NOMO-1 treated with dmso at 0.1 percent for 144 hours (cell line): ENCODE data around the gene USP16.
A peak's percentile ranks its signal among the peaks of the same experiment; 100 is the strongest.
"Not testable (repeated sequence)": the region's sequence is repeated elsewhere in the genome, so short reads cannot be mapped to it uniquely, and the experiment has no call there.

ENCODE experiments used
- DNase-seq: peaks from one replicate; lab custom pipeline; 2025; ENCODE audit not compliant: unreplicated experiment; lab: John Stamatoyannopoulos, UW

USP16 gene

GRCh38 chr21:29033301-29033700, 8.8 kb downstream of the USP16 start:
- DNase-seq = no peak

DNA sequence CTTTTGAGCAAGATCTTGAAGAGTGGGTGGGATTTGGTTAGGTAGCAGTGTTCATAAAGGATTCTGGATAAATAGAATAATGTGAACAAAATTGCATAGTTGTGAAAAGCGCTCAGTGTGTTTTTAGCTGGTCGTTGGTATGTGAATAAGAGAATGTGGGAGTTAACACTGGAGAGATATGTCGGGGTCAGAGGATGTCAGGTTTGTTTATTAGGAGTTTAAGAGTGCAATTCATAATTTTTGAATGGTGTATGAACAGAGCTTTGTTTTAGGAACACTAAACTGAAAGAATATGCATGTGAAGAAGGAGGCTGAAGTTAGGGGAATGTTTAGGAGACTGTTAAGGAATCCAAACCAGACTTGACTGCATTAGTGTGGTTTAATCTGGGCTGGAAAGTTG, 9.4 kb downstream of the USP16 start:
- no peak for DNase-seq

DNA sequence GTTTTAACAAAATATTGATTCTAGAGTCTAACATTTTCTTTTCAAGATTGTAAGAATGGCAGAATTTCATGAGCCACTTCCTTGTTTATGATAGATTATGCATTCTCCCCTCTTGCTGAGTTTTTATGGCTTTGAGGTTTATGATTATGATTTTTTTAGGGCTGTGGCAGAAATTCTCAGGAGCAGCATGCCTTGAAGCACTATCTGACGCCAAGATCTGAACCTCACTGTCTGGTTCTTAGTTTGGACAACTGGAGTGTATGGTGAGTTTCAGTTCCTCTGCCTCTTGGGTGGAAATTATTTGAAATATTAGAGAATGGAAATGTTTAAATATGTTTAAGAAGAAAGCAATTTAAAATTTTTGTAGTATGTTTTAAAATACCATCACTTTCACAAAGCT, 10.2 kb downstream of the USP16 start:
- DNase-seq = no peak

DNA sequence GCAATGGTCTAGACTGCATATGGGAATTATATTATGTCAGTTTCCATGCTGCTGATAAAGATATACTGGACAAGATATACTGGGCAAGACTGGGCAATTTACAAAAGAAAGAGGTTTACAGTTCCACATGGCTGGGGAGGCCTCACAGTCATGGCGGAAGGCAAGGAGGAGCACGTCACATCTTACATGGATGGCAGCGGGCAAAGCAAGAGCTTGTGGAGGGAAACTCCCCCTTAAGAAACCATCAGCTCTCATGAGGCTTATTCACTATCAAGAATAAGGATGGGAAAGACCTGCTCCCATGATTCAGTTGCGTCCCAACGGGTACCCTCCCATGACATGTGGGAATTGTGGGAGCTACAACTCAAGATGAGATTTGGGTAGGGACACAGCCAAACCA, 27.8 kb downstream of the USP16 start:
- DNase-seq = no peak

GRCh38 chr21:29053011-29053553, 28.6 kb downstream of the USP16 start:
- DNase-seq = no peak

- DNase-seq = no peak
Measured at GRCh38 chr21:29053656-29054055, 29.2 kb downstream of the USP16 start.

DNA sequence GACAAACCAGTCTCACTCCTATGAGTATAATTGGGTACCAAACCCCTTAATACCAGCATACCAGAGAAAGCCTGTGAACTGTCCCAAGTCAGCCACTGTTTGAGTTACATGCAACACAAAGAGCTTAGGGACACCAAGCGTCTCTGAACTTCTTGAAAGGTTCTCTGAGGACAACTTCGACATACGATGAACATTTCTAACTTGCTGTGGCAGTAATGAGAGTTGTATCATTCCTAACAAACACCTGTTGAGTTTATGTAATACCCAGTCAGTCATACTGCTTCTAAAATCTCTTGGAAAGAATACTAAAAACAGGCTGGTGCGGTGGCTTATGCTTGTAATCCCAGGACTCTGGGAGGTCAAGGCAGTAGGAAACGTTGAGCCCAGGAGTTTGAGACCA, 30.6 kb downstream of the USP16 start:
- no peak for DNase-seq

DNA sequence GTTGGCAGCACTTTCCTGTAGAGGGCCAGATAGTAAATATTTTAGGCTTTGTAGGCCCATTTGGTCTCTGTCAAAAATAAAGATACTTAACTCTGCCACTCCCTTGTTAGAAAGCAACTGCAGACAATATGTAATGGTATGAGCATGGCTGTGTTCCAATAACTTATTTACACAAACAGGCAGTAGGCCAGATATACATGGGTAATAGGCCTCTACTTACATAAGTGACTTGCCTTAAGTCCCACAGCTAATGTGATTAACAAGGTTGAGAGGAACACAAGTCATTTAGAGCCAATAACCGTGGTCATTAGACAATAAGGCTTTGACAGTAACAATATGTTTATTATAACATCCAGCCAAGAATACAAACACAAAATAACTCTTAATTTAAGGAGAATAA, 31.5 kb downstream of the USP16 start:
- no peak for DNase-seq

DNA sequence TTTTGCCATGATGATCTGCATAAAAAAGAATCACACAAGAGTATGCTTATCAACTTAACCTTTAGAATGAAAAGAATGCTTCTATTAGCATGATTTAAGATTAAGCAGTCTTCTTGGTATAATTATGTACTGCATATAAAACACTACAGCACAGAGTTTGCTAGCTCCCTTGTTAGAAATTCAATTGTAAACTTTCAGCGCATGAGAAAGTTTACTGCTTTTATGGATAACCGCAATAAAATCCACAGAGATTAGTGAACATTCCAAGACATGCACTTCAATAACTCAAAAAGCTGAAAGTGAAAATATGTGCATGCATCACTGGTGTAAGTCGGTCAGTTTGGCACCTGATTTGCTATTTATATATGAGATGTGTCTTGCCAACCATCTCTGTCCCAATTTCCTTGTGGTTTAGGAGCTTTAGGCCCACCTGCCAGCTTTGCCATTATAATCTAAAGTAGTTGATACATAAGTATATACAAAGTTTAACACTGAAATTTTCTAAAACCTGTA, 32.1 kb downstream of the USP16 start:
- no peak for DNase-seq

- peak; percentile 55 for DNase-seq
Measured at GRCh38 chr21:29064850-29065481, 40.5 kb downstream of the USP16 start.

DNA sequence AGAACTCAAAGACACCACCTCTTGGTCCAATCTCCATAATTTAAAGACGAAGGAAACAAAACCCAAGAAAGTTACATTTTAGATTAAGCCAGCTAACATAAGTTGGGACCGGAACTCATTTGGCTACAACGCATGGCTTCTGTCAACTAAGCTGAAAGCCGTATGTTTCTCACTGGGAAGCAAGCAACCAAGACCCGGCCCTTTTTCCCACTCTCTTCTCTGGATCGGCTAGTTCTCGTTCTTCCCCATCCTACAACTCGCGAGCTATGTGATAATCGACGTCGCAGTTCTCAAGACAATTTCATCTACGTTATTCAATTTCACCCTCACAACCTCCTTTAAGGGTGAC, 48.4 kb downstream of the USP16 start:
- no peak for DNase-seq

DNA sequence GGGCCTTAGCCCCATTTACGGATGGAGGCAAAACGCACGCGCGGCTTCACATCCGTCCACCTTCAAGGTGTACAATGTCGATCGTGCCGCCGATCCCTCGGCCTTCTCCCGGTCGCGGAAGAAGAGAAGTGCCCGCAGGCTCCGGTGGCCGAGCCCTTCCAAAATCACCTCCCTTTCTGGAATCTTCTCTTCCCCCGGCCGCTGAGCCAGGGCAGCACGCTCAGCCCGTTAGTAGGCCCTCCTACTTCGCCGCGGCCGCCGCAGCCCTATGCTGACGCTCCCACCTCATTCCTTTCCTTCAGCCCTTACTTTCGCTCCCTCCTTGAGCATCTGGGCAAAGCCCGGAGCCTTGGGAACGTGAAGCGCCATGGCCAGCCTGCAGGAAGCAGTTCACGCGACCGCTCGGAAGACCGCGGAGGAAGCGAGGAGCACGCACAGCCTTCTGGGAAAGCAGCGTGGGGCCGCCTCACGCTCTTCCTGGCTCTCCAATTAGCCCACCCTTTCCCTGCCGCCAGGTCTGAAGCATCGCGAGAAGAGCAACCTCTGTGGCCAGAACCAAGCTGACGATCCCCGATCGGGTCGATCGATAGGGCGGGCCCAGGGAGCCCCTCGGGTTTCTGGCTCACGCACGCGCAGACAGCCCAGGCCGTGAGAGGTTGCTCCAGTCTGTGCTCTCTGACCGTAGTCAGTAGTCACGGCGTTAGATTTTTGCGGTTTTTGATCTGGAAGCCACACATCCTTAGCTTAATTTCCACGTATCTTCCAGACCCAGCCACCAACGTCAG, 48.9 kb downstream of the USP16 start, which contains the start of gene CCT8:
CCT8 (minus strand) TSS at position 427 of the 785 bp plus-strand sequence; CDS start at position 369, 58 bp downstream.
- peak; percentile 98 for DNase-seq

GRCh38 chr21:29074007-29074376, 49.5 kb downstream of the USP16 start:
- DNase-seq = no peak

DNA sequence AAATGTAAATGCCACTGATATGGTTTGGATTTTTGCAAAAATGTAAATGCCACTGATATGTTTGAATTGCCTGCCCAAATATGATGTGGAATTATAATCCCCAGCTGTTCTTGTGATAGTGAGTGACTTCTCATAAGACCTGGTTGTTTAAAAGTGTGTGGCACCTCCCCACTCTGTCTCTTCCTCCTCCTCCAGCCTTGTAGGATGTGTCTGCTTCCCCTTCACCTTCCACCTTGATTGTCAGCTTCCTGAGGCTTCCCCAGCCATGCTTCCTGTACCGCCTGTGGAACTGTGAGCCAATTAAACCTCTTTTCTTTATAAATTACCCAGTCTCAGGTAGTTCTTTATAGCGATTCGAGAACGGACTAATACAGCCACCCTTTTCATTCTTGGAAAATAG, 50.3 kb downstream of the USP16 start:
- no peak for DNase-seq

GRCh38 chr21:29075706-29076466, 51.4 kb downstream of the USP16 start:
- DNase-seq = no peak

- not testable (repeated sequence) for DNase-seq
Measured at GRCh38 chr21:29076731-29077640, 52.5 kb downstream of the USP16 start.

GRCh38 chr21:29077651-29078090, 53.2 kb downstream of the USP16 start:
- DNase-seq = no peak

DNA sequence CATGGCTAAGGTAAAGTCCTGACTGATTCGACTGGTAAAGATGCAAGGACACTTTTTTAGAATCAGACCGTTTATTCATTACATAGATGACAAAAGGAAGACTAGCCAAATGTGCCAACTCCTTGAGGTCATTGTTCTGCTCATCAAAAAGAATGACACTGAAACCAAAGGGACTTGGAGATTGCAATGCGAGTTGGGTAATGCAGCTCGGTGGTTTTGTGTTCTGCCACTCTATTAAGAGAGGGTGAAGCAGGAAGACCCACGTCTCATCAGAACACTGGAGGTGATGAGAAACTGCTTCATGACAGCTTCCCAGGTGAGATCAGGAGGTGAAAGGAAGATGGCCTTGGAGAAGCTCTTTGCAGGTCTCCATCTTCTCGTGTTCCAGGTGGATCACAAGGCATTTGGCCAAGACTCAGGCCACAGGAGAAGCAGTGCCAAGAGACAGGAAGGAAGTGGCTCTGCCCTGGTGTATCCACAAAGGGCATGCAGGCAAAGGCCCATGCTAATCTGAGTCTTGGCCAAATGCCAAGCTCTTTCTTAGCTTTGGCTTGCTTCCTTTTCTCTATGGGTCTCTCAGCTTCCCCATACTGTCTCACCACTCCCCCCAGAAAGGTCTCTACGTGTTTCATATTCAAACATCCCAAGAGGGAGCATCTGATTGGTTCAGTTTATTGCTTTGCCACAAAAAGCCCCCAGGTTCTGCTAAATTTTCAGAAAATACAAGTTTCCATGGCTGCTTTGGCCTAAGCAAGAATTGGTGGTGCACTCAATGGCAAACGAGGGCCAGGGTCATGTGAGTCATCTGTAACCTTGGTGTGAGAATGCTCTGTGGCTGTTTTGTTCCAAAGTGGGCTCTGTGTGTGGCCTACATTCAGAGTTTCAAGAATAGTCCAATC, 54.6 kb downstream of the USP16 start:
- DNase-seq = peak; percentile 57

DNA sequence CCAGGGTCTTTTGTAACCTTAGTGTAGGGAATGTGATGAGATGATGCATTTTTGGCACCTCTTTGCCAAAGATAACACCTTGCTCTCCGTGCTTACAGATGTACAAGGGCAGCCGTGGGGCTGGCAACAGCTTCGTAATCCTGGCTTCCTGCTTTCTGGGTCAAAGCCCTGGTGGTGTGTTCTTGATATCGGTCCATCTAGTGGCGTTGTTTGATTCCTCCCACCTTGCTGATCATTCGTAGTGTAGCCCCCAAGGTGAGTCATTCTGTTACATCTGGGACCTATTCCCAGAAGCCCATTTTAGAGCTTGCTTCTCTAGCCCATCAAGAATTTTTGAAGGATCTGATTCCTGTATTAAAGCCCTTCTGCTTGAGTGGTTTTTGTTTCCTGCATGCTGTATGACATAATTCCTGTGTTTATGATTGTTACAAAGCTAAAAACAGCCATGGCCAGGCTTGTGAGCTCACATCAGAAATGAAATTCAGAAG, 56.0 kb downstream of the USP16 start:
- DNase-seq = no peak
